HG03469 (cell line): Measurements from ENCODE around the gene NFIB.

Experiments
- ATAC-seq: cut with Tn5 transposase; IDR thresholded peaks from one replicate; pipeline ENCODE4 v1.9.1; 2021; ENCODE audit warnings: mild to moderate bottlenecking, moderate library complexity, moderate number of reproducible peaks; ENCODE audit not compliant: unreplicated experiment

Gene NFIB

DNA sequence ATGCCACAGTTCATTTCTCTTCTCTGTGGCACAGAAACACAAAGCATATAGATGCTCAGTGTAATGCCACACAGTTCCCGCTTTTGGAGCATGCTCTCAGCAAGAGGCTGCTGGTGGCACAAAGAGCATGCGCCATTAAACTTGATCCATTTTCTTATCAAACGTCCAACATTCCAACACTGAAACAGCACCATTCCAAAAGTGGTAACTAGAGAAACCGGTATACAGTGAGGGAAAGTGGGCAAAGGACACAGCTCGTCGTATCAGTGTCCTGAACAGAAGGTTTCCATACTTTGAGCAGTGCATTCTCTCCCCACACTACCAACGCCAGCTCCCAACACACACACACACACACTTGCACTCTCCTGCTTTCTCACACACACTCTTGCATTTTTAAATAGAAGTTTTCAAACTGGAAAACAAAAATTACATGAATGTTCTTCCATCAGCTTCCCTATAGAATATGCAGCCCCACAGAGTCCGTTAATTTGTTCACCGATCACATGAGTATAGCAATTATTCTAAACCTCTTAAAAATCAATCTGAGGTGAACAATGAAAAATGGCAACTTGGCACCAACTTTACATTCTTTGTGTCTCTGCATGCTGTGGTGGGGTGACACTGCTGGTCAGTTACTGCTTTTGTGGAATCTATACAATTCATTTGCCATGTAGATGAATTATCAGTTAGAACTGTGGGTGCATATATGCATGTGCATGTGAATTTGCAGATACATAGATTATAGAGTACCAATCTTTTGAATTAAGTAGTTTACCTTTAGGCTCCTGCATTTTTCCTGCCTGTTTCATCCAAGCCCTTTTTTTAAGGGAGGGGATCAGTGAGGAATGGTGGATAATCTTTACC lies 5.7 kb downstream of the NFIB start:
- no peak for ATAC-seq

DNA sequence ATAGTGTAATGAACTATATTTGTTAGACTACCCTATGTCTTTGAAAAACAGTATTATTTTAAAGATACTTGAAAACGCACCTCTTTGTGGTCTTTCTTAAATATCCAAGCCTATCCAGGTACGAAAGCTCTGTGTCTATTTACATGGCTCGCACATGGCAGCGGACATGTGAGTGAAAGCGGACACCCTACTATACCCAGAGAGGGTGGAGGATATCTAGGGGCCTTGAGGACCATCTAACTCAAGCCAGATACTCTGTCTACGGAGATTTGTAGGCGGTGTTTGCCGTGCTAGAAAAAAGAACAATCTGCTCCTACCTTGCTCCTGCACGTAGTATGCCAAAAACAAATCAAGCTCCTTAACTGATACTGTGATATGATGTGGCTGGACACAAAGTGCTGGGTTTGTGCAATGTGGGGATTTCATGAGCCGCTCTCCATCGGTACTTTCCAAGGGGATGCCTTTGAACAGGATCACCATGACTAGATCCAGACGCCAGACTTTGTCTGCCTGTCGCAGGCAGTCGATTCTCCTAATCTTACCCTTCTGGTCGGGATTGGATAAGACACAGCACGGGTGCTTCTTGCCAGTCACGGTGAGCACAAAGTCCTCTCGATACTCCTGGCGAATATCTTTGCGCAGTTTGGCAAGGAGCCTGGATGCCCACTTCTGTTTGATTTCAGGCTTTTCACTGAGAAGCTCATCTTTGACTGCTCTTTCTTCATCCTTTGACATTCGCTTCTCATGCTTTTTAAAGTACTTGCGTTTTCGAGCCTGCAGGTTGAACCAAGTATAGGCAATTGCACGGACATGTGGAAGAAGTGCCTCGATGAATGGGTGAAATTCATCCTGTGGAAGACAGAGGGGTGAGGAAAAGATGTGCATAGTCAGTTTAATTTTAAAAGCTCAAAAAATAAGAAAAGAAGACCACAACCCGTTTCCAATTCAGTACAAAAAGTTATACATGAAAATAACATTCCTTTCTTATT lies 7.0 kb downstream of the NFIB start:
- no peak for ATAC-seq

GRCh38 chr9:14306188-14306587 lies 7.8 kb downstream of the NFIB start:
- no peak for ATAC-seq

GRCh38 chr9:14304259-14304658 lies 9.7 kb downstream of the NFIB start:
- no peak for ATAC-seq

DNA sequence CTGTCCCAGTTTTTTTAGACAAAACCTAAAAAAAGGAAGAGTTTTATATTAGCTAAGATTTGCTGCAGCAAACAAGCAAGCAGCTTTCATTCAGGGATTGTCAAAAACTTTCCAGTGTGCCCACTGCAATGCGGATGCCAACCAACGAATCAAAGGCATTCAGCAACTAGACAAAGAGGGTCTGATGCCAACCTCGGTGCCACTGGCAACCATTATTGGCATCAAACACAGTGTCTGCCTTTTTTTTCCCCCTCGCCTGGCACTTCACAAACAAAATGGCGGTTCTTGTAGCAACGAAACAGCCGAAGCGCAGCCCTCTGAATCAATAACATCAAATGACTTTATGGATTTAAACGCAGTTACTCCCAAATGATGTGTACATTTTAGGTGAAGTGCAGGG lies 10.4 kb downstream of the NFIB start:
- no peak for ATAC-seq

DNA sequence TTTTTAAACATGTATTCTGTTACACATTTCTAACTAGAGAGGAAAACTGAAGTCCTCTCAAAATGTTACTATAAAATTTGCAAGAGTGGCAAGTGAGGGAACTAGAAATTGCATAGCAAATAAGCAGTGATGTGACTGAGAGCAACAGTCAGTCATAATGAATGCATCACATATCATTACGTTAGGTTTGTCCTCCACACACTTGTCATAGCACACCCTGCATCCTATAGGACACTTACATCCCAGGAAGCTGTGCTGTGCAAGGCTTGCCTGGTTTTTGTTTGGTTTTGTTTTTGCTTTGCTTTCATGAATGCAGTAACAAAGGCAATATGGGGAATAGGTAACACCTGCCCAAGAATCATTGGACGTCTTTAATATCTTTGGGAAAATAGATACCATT lies 10.8 kb downstream of the NFIB start:
- ATAC-seq: no peak

- ATAC-seq: no peak
Measured at GRCh38 chr9:14302405-14302804, 11.5 kb downstream of the NFIB start.

GRCh38 chr9:14301583-14302021 lies 12.3 kb downstream of the NFIB start:
- ATAC-seq: no peak

DNA sequence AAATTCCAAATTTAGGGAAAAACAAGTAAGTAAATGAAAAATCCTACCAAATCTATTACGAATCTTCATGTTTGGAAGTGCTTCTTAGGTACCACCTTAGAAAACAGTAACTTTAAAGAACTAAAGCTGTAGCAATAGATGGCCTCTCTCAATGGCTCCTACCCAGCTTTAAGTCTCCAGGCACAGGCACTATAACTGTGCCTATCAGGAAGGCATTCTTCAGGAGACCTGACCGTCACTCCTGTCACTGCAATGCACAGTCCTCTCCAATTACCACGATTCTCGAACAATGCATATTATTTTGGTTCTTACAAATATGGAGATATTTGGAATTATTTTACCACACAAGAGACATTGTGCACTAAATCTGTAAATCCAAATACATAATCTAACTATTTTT lies 12.9 kb downstream of the NFIB start:
- no peak for ATAC-seq

DNA sequence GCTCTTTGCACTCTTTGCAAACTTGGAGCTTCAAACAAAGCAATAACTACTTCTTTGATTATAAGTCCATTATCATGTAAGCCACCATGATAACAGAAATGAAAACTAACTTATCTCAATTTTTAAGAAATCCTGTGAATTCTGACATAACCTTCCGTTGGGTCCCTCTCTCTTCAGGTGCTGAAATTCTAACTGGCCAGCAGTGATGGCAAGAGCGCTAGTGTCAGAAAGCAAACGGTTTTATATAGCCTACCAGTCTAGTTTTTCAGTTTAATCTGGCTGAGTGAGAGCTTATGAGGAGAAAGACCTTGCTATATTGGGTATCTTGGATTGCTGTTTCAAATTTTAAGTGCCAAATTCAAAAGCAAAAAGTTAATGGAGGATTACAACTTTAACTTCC lies 13.4 kb downstream of the NFIB start:
- no peak for ATAC-seq

GRCh38 chr9:14300040-14300439 lies 13.9 kb downstream of the NFIB start:
- ATAC-seq: no peak

DNA sequence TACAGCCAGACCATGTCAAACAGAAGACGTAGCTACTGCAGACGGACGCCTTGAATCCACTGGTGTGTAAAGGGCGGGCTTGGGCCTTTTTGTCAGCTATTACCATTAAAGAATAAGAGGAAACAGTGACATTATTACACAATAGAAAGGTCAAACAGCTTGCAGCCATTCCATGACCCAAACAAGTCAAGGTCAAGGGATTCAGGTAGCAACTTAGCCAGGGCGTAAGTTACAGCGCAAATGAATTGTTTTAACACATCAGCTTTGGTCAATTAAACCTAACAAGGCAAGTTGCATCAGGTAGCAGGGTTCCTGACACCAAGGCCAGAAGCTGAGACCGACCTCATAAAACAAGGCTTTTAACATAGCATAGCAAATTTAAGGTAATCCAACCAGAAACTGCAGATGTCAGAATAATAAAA lies 15.3 kb downstream of the NFIB start:
- no peak for ATAC-seq

GRCh38 chr9:14296495-14297113 lies 17.3 kb downstream of the NFIB start:
- ATAC-seq: no peak

DNA sequence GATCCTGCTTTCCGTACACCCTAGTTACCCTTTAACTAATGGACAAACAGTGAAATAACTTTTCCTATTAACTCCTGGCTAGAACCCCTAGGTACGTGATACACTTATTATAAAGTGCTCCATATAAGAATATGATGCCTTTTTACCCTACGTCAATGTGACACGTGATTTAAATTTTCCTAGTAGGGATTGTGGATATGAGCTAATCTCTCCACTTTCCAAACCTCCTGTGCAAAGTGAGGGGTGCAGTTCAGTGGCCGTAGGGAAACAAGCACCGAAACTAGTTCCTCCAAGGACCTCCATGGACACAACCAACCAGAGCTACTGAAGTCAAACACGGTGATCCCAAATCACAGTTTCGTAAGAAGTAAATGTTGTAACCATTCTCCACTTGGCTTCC lies 19.3 kb downstream of the NFIB start:
- ATAC-seq: no peak

GRCh38 chr9:14293801-14294200 lies 20.1 kb downstream of the NFIB start:
- ATAC-seq: no peak

DNA sequence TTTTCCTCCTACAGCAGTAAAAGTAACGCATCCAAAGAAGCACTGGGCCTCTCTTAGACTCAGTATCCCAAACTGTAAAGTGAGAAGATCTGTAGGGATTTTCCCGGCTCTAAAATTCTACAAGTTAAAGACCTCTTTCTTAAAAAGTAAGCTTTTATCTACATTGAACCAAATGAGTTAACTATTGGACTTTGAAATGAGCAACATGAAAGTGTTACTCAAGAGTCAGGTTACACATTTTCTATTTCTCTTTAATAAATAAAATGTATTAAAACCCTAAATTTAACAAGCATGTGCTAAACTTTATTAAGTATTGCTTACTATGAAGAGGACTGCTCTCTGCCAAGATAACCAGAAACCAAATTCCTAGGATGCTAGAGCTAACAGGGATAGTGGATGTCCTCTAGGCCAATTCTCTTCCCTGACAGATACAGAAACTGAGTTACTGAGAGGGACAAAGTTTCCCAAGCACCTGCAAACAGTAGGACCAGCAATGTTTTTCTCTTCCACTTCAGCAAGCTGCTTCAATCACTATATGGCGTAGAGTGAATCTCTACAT lies 21.7 kb downstream of the NFIB start:
- no peak for ATAC-seq

DNA sequence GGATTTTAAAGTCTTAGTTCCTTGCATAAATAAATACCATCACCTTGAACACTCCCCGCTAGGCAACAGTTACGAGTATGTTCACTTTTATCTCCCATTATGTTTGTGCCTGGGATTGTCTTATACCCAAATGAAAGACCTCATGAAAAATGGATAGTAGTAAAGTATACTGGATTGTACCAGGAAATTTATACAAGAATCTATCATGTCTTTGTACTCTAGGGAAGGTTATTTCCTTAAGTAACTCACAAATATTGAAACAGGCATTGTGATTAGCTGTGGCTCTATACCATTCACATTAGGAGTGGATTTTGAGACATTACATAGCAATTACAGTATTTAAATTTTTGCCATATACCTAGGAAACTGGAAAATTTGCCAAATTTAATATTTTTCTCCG lies 24.0 kb downstream of the NFIB start:
- no peak for ATAC-seq

DNA sequence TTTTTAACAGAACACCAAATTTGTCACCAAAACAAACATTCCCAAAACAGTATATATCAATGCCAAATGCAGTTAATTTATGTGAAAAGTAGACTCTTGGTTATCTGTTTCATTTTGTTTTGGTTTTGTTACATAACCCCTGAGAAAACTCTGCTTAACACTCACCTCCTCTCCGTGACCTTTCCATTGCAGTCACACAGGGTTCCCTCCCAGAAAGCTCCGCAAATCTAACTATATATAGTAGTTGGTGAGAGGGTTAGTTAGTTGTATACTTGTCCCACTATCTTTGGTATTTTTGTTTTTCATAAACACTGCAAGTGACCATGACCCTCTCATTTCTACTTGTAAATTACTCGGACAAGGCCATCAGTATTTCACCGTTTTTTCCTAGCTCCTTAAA lies 25.5 kb downstream of the NFIB start:
- no peak for ATAC-seq

DNA sequence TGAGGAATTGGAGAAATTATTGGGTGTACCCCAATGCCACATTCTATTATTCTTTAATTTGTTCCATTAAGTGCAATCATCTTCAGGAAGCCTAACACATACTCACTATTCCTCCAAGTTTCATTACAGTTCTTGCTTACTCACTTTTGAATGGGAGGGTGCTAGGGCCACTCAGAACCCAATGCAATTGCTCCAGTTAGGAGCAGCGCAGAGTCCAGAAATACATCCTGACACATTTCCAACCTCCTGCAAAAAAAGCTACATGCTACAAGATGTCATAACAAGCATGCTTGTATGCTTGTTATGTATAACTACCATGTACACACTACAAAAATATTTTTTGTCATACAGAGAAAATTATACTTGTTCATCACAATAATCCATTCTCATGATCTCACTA lies 27.8 kb downstream of the NFIB start:
- no peak for ATAC-seq

GRCh38 chr9:14283276-14283675 lies 30.7 kb downstream of the NFIB start:
- ATAC-seq: no peak

DNA sequence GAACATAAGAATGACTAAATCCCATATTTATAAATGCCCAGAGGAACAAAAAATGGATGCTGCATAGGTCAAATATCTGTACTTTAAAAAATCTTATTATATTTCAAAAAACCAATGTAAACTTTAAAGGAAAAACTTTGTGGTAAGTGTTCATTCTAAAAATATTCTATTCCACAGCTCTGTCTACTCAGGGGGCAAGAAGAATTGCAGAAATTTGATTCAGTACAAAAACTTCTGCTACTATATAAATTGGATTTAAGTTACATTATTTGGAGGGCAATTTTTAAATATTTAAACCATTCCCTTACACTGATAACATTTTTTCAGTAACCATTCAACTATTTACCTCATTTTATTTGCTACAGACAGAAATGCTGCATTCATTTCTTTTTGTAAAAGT lies 32.1 kb downstream of the NFIB start:
- no peak for ATAC-seq
